ENCODE measurements around the gene LMOD1.
"Not testable (repeated sequence)": the region's sequence is repeated elsewhere in the genome, so short reads cannot be mapped to it uniquely, and the experiment has no call there.

Gene LMOD1

DNA sequence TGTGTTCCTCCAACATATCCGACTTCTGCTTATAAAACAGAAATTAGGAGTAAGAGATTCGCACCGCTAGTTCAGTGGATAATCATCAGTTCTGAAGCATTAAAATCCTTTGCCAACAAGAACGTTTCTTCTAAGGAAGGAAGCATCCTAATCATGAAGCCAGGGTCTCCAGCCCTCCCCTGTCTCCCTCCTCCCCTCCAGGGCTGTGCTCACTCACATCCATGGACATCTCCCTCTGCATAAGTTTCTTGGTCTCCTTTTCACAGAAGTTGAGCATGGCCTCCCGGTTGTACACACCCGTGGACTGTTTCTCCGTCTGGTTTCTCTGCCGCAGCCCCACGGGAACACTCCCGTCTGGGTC is 505 bp downstream of the LMOD1 start:
- no peak for DNase-seq

DNA sequence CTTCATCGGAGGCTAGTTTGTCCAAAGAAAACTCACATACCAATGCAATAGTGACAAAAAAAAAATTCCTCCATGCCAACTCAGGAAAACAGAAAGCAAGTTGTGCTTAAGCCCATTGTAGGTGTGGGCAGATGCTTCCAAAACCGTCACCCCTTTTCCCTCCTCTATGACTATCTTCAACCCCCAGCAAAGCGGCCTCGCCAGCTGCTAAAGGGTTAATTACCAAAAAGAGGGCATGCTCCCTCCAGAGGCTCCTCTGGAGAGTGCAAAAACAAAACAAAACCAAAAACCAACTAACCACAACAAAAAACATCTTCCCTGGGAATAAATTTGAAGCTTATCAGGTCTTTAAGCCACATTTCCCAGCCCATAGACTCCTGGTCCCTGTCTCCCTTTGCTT is 1.2 kb downstream of the LMOD1 start:
- DNase-seq: no peak

GRCh38 chr1:201944639-201945038 is 1.7 kb downstream of the LMOD1 start:
- no peak for DNase-seq

GRCh38 chr1:201944002-201944401 is 2.3 kb downstream of the LMOD1 start:
- DNase-seq: no peak

- no peak for DNase-seq
Observed at GRCh38 chr1:201942129-201942495, 4.2 kb downstream of the LMOD1 start.

DNA sequence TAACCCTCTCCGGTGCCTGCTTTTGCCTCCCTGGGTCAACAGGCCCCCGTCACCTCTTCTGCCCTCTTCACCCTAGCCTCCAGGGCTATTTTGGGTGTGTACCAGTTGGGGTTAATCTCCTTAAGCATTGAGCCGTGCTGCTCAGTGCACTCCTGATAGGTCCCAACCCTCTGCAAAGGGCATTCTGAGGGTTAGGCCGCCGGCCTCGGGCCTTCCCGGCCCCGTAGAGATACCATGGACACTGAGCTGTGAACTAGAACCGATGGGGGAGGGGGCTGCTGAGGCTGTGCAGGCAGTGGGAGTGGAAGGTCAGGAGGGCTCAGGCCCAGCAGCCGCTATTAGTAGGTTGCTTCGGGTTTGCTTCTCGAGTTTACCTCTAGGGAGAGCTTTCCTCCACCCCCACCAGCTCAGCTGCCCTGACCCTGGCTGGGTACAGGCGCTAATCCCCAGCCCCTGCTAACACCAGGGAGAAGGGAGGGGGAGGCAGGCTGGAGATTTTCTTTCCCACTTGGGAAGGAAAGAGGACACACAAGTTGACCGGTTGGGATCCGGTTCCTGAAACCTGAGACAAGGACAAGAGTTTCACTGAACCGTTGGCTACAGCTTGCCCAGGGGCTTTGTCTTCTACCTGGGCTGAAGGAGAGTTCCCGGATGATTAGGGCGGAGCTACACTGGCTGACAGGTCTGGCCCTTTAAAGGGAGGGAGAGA is 4.8 kb downstream of the LMOD1 start:
- peak; percentile 53 for DNase-seq

- DNase-seq: not testable (repeated sequence)
Observed at GRCh38 chr1:201940316-201940715, 6.0 kb downstream of the LMOD1 start.

- no peak for DNase-seq
Observed at GRCh38 chr1:201939574-201939973, 6.8 kb downstream of the LMOD1 start.

GRCh38 chr1:201939148-201939547 is 7.2 kb downstream of the LMOD1 start:
- no peak for DNase-seq

DNA sequence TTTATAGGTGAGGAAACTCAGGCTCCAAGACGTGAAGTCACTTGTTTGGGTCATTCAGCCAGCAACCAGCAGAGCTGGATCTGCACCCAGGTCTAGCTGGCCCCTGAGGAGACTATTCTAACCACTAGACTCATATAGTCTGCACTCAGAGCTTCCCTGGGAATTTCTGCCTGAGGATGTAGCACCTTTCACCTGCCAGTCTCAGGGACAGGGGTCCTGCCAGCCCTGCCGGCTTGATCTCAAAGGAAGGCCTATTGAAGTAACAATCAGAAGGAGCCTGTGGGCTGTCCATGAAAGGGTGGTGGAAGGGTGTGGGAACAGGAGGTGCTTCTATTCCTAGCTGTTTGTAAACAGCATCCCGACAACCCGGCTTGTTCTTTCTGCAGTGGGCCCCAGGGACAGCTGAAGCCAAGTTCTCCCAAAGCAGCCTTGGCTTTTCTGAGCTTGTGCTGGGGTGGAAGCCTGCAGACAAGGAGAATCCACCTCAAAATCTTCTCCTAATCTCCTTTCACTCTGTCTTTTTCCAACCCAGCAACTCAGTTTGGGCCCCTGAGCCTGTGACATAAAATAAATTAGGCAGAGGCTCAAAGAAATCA is 7.8 kb downstream of the LMOD1 start:
- DNase-seq: no peak

GRCh38 chr1:201937624-201938213 is 8.6 kb downstream of the LMOD1 start:
- DNase-seq: no peak

DNA sequence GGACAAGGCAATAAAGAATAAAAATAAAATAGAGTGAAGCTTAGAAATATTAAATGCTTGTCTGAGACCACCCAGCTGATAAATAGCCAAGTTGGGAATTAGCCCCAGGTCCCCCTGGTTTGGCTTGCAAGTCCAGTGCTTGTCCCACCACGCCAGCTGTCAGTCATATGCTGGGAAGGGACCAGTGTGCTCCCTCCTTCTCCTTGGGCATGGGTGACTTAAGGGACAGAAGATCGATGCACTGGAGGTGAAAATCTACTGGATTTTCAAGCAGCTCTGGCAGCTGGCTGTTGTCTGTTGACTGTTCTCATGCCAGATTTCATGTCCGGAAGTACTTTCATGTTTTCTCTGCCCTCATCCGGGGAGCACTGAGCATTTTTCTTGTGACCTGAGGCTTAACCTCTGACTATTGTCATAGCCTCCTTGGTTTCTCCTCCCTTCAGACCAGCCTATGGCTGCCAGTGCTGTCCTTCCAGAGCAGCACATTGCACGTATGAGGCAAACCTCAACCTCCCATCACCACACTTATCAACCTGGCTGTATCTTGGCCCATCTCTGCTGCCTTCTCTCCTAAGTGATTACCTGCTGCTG is 12.4 kb downstream of the LMOD1 start:
- DNase-seq: no peak

GRCh38 chr1:201930803-201931202 is 15.5 kb downstream of the LMOD1 start:
- DNase-seq: no peak

- DNase-seq: no peak
Observed at GRCh38 chr1:201930137-201930536, 16.2 kb downstream of the LMOD1 start.

GRCh38 chr1:201928266-201928665 is 18.1 kb downstream of the LMOD1 start:
- DNase-seq: no peak

DNA sequence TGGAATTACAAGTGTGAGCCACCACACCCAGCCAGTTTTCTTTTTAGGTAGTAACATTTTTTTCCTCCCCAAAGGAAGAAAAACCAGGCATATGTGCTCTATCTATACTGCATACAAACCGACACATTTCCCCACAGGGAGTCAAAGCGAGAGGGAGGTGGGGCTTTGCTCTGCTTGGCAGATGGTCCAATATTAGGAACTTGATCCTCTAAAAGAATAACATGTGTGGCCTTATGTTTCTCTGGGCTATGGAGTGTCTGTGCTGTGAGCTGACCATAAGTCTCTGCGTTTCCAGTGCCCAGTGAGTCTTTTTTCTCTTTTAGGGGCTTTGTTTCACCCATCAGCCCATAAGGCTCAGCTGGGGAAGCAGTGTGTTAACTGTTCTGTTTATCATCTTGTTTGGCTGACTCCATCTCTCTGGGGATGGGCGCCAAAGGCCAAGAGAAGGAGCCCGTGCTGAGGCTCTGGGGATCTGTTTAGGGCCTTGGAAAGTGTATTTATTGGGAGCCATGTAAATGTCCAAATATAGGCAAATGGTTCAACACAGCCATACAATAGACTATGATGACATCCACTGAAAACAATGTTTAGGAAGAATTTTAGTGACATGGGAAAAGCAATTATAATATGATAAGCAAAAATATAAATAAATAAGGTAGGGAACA is 20.2 kb downstream of the LMOD1 start:
- no peak for DNase-seq

DNA sequence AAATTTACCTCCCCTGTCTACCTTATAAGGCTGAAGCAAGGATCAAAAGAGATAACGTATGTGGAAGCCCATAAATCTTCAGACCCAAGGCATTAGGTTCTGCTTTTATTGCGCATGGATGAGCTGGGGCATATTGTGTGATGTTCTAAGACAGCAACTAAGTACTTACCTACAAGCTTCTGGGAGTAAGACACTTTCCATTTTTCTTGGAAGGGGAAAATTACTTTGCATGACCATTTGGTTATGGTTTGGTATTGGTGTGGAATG is 21.1 kb downstream of the LMOD1 start:
- DNase-seq: no peak

DNA sequence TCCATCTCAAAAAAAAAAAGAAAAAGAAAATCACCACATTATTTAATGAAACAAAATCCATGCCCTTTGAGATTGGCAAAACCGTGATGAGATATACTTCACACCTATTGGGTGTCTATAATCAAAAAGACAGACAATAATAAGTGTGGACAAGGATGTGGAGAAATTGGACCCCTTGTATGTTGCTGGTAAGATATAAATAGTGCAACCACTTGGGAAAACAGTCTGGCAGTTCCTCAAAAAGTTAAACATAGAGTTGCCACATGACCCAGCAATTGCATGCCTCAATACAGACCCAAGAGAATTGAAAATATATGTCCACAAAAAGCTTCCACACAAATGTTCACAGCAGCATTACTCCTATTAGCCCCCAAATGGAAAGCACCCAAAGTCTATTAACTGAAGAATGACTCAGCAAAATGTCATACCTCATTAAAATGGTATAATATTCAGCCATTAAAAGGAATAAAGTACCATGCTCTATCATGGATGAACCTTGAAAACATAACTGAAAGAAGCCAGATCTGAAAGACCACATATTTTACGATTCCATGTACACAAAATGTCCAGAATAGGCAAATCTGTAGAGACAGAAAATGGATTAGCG is 24.3 kb downstream of the LMOD1 start:
- DNase-seq: no peak

- DNase-seq: no peak
Observed at GRCh38 chr1:201918343-201918742, 28.0 kb downstream of the LMOD1 start.

DNA sequence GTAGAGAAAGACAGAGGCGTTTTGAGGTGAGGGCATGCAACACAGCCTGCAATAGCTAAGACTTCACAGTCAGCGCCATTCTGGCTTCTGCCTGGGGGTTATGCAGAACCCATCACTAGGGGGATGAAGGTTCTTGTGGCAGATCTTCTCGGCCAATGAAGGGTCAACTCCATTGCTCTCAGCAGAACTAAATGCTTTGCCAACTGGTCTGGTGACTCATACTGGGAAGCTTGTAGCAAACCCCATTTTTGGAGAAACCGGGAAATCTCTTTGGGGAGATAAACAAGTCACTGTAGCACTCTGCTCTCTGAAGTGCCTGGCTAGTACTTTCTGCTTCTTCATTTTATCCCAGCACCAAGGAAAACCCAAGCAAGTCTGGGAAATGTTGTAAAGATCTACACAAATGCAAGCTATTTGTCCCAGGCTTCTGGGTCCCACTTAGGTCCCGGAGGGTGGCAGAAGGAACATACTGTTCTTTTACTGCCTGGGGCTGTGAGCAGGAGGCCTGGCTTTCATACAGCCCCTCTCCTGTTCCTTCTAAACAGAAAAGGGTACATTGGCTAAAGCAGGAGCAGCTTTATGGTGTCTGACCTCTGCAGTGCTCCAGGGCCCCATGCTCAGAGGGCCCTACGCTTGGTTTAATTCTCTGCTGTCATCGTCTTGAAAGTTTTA is 28.9 kb downstream of the LMOD1 start:
- DNase-seq: no peak

GRCh38 chr1:201916649-201917249 is 29.6 kb downstream of the LMOD1 start:
- DNase-seq: peak; percentile 17

- DNase-seq: no peak
Observed at GRCh38 chr1:201914456-201915235, 31.7 kb downstream of the LMOD1 start.

All from NCI-H2029 (cell line).